ENCODE data around the gene SELE. TPM values are rescaled to one million over a fixed set of nuclear protein-coding genes. Genes with fewer than 3 reads are reported as not detected.

Gene SELE
- total RNA-seq: not detected

- no peak for ATAC-seq (replicated peaks in 1 of 2)
- H3K4me3 Mint-ChIP-seq: no peak within 1 kb of the TSS
- no peak for DNase-seq
- no peak within 1 kb of the TSS for H3K27ac Mint-ChIP-seq
- H3K4me1 Mint-ChIP-seq (ENCODE audit: low read depth): no peaks in the 10 kb centered on the region
- peaks cover 22% of the 10 kb centered on the region for H3K27me3 Mint-ChIP-seq (ENCODE audit: low read depth)
- H3K36me3 Mint-ChIP-seq (ENCODE audit: insufficient read depth in 2 of 2): no peaks in the 10 kb centered on the region
- H3K9me3 Mint-ChIP-seq: no peaks in the 10 kb centered on the region
These were observed at the start of gene SELE for GRCh38 chr1:169733924-169734323. Gene SELE (minus strand): TSS chr1:169734079. CDS start chr1:169733612, 467 bp downstream.

GRCh38 chr1:169782596-169782995, 48.7 kb upstream of the SELE start:
- Mint-ChIP-seq H3K9me3 (no peaks in the 10 kb centered on the region), H3K4me3 (no peak overlapping the region), H3K27ac (no peak overlapping the region), H3K27me3 (ENCODE audit: low read depth) (peaks cover 56% of the 10 kb centered on the region), H3K36me3 (ENCODE audit: insufficient read depth in 2 of 2) (no peaks in the 10 kb centered on the region), H3K4me1 (ENCODE audit: low read depth) (no peaks in the 10 kb centered on the region)
- DNase-seq: no peak
- ATAC-seq (replicated peaks in 1 of 2): no peak

- DNase-seq (no peak), ATAC-seq (replicated peaks in 1 of 2) (no peak)
- Mint-ChIP-seq H3K9me3 (no peaks in the 10 kb centered on the region), H3K36me3 (ENCODE audit: insufficient read depth in 2 of 2) (no peaks in the 10 kb centered on the region), H3K4me1 (ENCODE audit: low read depth) (no peaks in the 10 kb centered on the region), H3K27me3 (ENCODE audit: low read depth) (peaks cover 31% of the 10 kb centered on the region), H3K27ac (no peak overlapping the region), H3K4me3 (no peak overlapping the region)
These were observed 46.1 kb upstream of the SELE start for GRCh38 chr1:169779970-169780369.

- Mint-ChIP-seq H3K36me3 (ENCODE audit: insufficient read depth in 2 of 2) (no peaks in the 10 kb centered on the region), H3K4me3 (no peak overlapping the region), H3K4me1 (ENCODE audit: low read depth) (no peaks in the 10 kb centered on the region), H3K27ac (no peak overlapping the region), H3K27me3 (ENCODE audit: low read depth) (peaks cover 23% of the 10 kb centered on the region), H3K9me3 (no peaks in the 10 kb centered on the region)
- DNase-seq (no peak), ATAC-seq (replicated peaks in 1 of 2) (no peak)
These were observed 45.3 kb upstream of the SELE start for GRCh38 chr1:169779150-169779549.

- Mint-ChIP-seq H3K27me3 (ENCODE audit: low read depth) (no peaks in the 10 kb centered on the region), H3K4me3 (no peak overlapping the region), H3K36me3 (ENCODE audit: insufficient read depth in 2 of 2) (no peaks in the 10 kb centered on the region), H3K9me3 (no peaks in the 10 kb centered on the region), H3K4me1 (ENCODE audit: low read depth) (no peaks in the 10 kb centered on the region), H3K27ac (no peak overlapping the region)
- ATAC-seq (replicated peaks in 1 of 2) (no peak), DNase-seq (no peak)
These were observed 42.6 kb upstream of the SELE start for GRCh38 chr1:169776440-169776839.

GRCh38 chr1:169768161-169768560, 34.3 kb upstream of the SELE start:
- H3K27me3 Mint-ChIP-seq (ENCODE audit: low read depth): peaks cover 7% of the 10 kb centered on the region
- no peaks in the 10 kb centered on the region for H3K36me3 Mint-ChIP-seq (ENCODE audit: insufficient read depth in 2 of 2)
- H3K4me3 Mint-ChIP-seq: no peak overlapping the region
- no peaks in the 10 kb centered on the region for H3K9me3 Mint-ChIP-seq
- no peak for DNase-seq
- H3K4me1 Mint-ChIP-seq (ENCODE audit: low read depth): no peaks in the 10 kb centered on the region
- no peak for ATAC-seq (replicated peaks in 1 of 2)
- H3K27ac Mint-ChIP-seq: no peak overlapping the region

GRCh38 chr1:169765580-169766331, 31.9 kb upstream of the SELE start:
- Mint-ChIP-seq H3K27me3 (ENCODE audit: low read depth) (peaks cover 7% of the 10 kb centered on the region), H3K36me3 (ENCODE audit: insufficient read depth in 2 of 2) (no peaks in the 10 kb centered on the region), H3K4me3 (no peak overlapping the region), H3K4me1 (ENCODE audit: low read depth) (no peaks in the 10 kb centered on the region), H3K9me3 (no peaks in the 10 kb centered on the region), H3K27ac (no peak overlapping the region)
- DNase-seq (no peak), ATAC-seq (replicated peaks in 1 of 2) (no peak)

- ATAC-seq (replicated peaks in 1 of 2): no peak
- H3K9me3 Mint-ChIP-seq: no peaks in the 10 kb centered on the region
- H3K27ac Mint-ChIP-seq: no peak overlapping the region
- peaks cover 7% of the 10 kb centered on the region for H3K27me3 Mint-ChIP-seq (ENCODE audit: low read depth)
- H3K4me1 Mint-ChIP-seq (ENCODE audit: low read depth): no peaks in the 10 kb centered on the region
- H3K36me3 Mint-ChIP-seq (ENCODE audit: insufficient read depth in 2 of 2): no peaks in the 10 kb centered on the region
- DNase-seq: no peak
- H3K4me3 Mint-ChIP-seq: no peak overlapping the region
These were observed 31.0 kb upstream of the SELE start for GRCh38 chr1:169764919-169765318.

- no peaks in the 10 kb centered on the region for H3K4me1 Mint-ChIP-seq (ENCODE audit: low read depth)
- no peak overlapping the region for H3K27ac Mint-ChIP-seq
- H3K4me3 Mint-ChIP-seq: no peak overlapping the region
- no peak for ATAC-seq (replicated peaks in 1 of 2)
- no peak for DNase-seq
- H3K9me3 Mint-ChIP-seq: peaks cover 1 to 3% of the 10 kb centered on the region in 2 donors
- H3K27me3 Mint-ChIP-seq (ENCODE audit: low read depth): peaks cover 7% of the 10 kb centered on the region
- H3K36me3 Mint-ChIP-seq (ENCODE audit: insufficient read depth in 2 of 2): no peaks in the 10 kb centered on the region
These were observed 28.8 kb upstream of the SELE start for GRCh38 chr1:169762699-169763098.

GRCh38 chr1:169759038-169759437, 25.2 kb upstream of the SELE start:
- Mint-ChIP-seq H3K9me3 (peaks cover 1 to 3% of the 10 kb centered on the region in 2 donors), H3K27me3 (ENCODE audit: low read depth) (no peaks in the 10 kb centered on the region), H3K4me3 (no peak overlapping the region), H3K4me1 (ENCODE audit: low read depth) (no peaks in the 10 kb centered on the region), H3K36me3 (ENCODE audit: insufficient read depth in 2 of 2) (no peaks in the 10 kb centered on the region), H3K27ac (no peak overlapping the region)
- ATAC-seq (replicated peaks in 1 of 2) (no peak), DNase-seq (no peak)

GRCh38 chr1:169753549-169753948, 19.7 kb upstream of the SELE start:
- Mint-ChIP-seq H3K4me3 (no peak overlapping the region), H3K27ac (no peak overlapping the region), H3K4me1 (ENCODE audit: low read depth) (no peaks in the 10 kb centered on the region), H3K9me3 (no peaks in the 10 kb centered on the region), H3K36me3 (ENCODE audit: insufficient read depth in 2 of 2) (no peaks in the 10 kb centered on the region), H3K27me3 (ENCODE audit: low read depth) (no peaks in the 10 kb centered on the region)
- DNase-seq: no peak
- ATAC-seq (replicated peaks in 1 of 2): no peak

- Mint-ChIP-seq H3K36me3 (ENCODE audit: insufficient read depth in 2 of 2) (no peaks in the 10 kb centered on the region), H3K27me3 (ENCODE audit: low read depth) (no peaks in the 10 kb centered on the region), H3K4me3 (no peak overlapping the region), H3K9me3 (no peaks in the 10 kb centered on the region), H3K4me1 (ENCODE audit: low read depth) (no peaks in the 10 kb centered on the region), H3K27ac (no peak overlapping the region)
- DNase-seq: no peak
- no peak for ATAC-seq (replicated peaks in 1 of 2)
These were observed 16.2 kb upstream of the SELE start for GRCh38 chr1:169750041-169750440.

GRCh38 chr1:169746550-169746949, 12.7 kb upstream of the SELE start:
- H3K36me3 Mint-ChIP-seq (ENCODE audit: insufficient read depth in 2 of 2): no peaks in the 10 kb centered on the region
- no peaks in the 10 kb centered on the region for H3K27me3 Mint-ChIP-seq (ENCODE audit: low read depth)
- no peak overlapping the region for H3K27ac Mint-ChIP-seq
- no peaks in the 10 kb centered on the region for H3K4me1 Mint-ChIP-seq (ENCODE audit: low read depth)
- H3K9me3 Mint-ChIP-seq: peaks cover 3 to 5% of the 10 kb centered on the region in 2 donors
- ATAC-seq (replicated peaks in 1 of 2) (no peak), DNase-seq (no peak)
- H3K4me3 Mint-ChIP-seq: no peak overlapping the region

All from activated T-cell treated with anti-CD3 and anti-CD28 coated beads, Interleukin-2, amount 50 U/mL, for 72 hours (primary cell).